ENCODE data around the gene DNAI7. TPM values are rescaled to one million over a fixed set of nuclear protein-coding genes. Genes with fewer than 3 reads are reported as not detected.

The DNAI7 gene
- total RNA-seq, 1 donor from 2014 or later, result not detected

DNA sequence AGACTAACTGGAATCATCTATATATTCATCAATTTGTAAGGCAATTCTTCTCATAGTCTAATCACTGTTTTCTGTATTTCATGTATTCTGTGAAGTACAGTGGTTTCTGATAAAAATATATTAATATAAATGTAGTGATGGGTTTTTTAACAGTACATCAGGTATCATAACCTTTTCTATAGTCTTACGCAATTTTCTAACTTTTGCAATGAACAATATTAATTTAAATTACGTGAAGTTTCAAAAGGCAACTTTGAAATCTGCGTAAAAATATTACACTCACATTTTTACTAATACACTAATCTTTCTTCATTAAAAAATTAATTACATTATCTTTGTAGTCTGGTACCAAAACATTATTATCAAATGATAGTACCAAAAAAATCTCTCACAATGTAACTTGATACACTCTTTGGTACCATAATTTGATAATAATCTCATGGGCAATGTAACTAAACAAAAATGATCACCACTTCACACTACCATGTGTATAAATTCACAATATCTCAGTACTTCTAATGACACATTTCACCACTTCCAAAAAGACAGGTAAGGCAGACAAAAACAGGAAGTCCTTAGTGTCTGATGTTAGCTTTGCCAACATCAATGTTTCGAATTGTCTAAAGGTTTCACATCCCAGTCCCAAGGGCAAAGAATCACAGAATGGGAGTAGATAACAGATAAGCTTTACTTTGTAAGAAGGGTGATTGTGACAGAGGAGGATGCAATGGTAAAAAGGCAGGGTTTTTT is 8.7 kb downstream of the DNAI7 start:
- intact Hi-C loops (cut with micrococcal nuclease), result no loop called here

DNA sequence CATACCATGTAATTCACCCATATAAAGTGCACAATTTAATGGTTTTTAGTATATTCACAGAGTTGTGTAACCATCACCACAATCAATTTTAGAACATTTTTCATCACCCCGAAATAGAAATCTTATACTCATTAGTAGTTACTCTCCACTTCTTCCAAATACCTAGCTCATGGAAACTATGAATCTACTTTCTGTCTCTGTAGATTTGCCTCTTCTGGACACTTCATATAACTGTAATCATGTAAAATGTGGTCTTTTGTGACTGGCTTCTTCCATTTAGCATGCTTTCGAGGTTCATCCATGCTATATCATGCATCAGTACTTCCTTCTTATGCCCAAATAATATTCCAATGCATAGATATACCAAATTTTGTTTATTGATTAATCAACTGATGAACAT is 10.8 kb downstream of the DNAI7 start:
- intact Hi-C loops (cut with micrococcal nuclease), result no loop called here

DNA sequence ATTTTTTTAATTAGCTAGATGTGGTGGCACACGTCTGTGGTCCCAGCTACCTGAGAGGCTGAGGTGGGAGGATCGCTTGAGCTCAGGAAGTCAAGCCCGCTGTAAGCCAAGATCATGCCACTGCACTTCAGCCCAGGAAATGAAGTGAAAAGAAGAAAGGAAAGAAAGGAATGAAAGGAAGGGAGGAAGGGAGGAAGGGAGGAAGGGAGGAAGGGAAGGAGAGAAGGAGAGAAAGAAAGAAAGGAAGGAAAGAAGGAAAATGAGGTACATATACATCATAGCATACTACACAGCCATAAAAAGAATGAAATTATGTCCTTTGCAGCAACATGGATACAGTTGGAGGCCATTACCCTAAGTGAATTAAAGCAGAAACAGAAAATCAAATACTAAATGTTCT is 12.2 kb downstream of the DNAI7 start:
- intact Hi-C loops (cut with micrococcal nuclease), result no loop called here

DNA sequence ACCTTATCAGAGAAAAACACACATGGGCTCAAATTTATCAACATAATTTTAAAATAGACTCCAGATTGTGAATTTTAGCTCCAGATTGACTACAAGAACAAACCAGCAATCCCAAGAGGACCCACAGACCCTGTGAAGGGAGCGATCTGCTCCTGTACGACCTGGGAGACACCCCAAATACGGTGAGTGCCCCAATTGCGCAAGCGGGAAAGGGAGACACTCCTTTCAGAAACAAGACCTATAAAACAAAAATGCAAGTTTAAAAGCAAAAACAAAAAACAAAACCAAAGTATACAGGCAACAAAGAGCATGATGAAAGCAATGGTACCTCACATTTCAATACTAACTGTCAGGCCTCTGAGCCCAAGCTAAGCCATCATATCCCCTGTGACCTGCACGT is 32.1 kb downstream of the DNAI7 start:
- intact Hi-C loops (cut with micrococcal nuclease), result no loop called here

DNA sequence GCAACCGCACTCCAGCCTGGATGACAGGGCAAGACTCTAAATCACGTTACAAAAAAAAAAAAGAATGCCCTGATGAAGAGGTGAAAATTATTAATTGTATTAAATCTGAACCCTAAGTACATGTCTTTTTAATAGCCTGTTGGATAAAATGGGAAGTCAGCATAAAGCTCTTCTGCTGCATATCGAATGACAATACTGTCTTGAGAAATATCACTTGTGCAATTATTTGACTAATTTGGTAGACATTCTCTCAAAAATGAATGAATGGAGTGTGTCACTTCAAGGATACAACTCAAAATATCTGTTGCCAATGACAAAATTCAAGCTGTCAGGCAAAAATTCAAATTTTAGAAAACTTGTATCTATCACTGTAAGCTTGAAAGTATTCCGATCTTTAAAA is 38.9 kb downstream of the DNAI7 start:
- intact Hi-C loops (cut with micrococcal nuclease), result no loop called here

DNA sequence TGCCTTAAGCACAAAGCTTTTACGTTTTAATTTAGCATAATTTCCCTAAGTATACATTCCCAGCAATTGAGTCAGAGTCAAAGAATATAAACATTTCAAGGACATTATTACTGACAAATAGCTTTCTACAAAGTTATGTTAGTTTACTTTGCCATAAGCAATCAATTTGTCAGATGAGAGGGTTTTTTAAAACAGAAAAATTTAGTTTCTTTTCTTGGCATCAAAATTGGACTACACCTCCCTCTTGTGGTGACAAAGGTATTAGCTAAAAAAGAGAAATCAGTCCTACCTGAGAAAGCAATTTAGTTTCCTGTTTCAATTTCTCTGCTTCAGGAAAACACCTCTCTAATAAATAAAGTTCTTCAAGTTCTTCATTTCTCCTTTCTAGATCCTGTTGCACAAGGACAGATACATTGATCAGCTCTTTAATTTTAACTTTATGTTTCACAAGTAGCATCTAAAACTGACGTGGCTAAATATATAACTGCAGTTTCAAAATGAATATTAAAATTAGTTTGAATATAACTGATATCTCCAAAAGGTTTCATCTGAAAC is 39.9 kb downstream of the DNAI7 start:
- intact Hi-C loops (cut with micrococcal nuclease), result loop anchor here (1.0 kb wide), 2 partner anchors 164 to 233 kb away; no protein-coding TSS in a partner anchor

DNA sequence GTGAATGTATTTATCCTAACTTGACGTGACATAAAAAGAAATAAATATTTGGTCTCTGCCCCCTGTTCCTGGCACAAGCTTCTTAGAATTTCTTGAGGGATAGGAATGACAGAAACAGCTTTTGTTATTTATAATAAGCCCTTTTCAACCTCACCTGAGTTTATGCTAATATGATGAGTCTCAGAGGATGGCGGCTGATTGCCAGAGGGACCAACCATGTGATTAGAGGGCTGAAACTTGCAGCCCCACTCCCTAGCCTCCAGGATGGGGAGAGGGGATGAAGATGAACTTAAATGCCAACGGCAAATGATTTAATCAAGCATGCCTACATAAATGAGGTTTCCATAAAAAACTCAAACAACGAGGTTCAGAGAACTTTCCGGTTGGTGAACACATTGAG is 42.9 kb downstream of the DNAI7 start:
- intact Hi-C loops (cut with micrococcal nuclease), result no loop called here

DNA sequence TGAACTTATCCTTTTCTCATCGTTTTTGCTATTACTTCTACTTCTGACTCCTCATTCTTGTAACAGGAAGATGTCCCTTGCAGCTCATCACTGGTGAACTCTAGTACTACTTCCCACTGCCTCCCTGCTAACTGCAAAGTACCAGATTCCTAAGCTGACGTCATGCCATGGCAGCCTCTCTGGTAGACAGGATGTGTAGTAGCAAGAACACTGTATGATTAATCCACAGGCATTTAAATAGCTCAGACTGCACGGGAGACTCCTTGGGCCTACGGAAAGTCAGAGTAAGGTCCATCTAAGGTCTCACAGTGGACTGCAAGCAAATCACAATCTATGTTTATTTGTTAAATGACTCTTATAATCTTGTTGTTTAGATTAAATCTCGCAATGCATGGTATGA is 43.5 kb downstream of the DNAI7 start:
- intact Hi-C loops (cut with micrococcal nuclease), result no loop called here

DNA sequence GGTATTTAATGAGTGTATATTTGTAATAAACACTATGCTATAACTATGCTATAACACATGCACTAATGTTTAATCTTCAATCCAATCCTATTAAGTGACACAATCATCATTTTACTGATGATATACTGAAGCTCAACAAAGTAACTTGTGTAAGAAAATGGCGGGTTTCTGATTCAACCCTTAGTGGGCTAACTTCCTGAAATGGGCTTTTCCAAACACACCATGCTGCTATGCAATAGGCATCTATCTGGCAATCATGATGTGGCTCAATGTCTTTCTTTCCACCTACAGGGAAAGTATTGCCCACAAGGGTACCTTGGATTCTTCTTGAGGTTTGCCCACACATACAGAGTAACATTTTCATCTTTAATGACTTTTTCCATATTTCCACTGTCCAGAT is 48.3 kb downstream of the DNAI7 start:
- intact Hi-C loops (cut with micrococcal nuclease), result no loop called here

DNA sequence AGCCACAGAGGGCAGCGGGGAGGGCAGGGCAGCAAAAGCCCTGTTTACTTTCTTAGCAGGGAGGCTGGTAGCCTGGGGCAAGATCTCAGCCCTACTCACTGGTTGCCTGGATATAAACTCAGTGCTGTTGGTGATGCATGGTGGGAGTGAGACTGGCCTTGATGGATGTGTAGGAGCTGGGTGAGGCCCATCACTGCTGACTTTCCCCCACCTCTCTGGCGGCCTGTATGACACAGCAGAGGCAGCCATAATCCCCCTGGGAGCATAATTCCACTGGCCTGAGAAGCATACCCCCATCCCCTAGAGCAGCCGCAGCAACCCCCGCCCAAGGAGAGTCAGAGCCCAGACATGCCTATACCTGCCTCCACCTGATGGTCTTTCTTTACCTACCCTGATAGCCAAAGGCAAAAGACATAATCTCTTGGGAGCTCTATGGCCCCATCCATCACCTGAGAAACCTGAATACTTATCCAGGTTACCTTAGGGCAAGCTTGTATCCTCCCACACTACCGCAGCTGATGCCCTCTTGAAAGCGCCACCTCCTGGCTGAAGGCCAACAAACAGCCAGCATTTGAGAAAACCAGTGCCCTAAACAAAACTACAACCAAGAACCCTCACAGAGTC is 59.3 kb downstream of the DNAI7 start:
- intact Hi-C loops (cut with micrococcal nuclease), result no loop called here

DNA sequence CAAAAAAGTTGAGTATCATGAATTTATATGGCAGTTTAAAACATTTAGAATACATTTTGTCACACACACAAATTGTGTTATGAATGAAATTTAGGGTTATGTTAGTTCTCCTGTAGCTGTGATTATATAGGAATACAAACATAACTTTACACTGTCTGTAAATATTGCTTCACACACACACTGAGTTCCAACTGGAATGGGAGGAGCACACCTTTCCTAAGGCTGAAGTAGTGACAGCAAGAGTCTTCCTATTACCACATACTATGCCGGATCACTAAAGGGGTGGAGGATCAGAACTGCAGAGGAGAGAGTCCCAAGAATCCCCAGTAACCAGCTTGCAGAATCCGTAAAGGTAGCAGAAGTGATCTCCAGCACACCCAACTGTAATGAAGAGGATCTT is 63.7 kb downstream of the DNAI7 start:
- intact Hi-C loops (cut with micrococcal nuclease), result loop anchor here (5.0 kb wide), 2 partner anchors 79 to 279 kb away; a partner anchor contains a TSS

DNA sequence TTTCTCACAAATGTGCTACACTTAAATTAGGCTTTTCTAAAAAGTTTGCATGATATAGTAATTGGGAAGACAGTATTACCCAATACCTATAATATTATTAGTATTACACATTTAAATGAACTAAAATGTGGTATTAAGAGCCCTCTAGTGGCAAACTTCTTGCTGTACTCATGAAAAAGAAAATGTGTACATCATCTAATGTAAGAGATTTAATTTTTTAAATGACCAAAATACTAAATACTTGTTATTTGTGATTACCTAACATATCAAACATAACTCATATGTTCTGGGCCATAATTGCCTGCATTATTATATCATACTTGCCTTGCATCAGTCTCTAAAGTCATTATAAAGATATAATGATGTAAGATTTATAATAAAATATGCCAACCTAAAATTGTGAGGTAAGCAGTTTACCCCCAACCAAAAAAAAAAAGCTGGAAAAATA is 64.2 kb downstream of the DNAI7 start:
- intact Hi-C loops (cut with micrococcal nuclease), result loop anchor here (1.0 to 5.0 kb wide), 3 partner anchors 78 to 278 kb away; a partner anchor contains a TSS

DNA sequence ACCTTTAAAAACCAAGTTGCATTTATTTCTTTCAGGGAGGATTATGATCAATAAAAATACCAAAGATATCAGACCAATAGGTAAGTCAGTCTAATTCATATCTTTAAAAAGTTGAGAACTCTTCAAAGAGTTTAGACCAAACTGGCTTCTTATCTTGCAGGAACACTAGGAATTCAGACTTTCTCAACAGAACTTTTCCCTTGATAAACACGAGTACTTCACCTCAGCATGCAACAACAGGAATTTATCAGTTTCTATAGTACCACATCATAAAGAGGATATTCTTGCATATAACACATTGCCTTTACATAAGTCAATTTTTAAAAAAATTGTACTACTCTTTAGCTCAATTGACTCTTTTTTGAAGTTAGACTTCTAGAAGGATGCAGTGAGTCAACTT is 68.2 kb downstream of the DNAI7 start:
- intact Hi-C loops (cut with micrococcal nuclease), result no loop called here

DNA sequence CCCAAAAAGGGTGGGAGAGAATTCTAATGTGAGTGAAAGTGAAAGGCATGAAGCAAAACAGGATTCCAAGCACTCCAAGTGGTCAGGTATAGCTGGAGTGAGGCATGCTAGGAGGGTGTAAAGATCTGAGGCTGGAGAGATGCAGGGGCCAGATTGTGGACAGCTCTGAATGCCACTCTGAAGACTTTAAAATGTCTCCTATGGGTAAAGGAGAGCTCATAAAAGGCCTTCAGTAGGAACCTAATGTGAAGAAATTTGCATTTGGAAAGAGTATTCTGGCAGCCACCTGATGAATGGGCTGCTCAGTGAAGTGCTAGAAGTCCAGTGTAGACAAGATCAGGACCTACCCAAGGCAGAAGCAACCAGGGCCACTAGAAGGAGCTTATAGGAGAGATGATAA is 68.9 kb downstream of the DNAI7 start:
- intact Hi-C loops (cut with micrococcal nuclease), result no loop called here

DNA sequence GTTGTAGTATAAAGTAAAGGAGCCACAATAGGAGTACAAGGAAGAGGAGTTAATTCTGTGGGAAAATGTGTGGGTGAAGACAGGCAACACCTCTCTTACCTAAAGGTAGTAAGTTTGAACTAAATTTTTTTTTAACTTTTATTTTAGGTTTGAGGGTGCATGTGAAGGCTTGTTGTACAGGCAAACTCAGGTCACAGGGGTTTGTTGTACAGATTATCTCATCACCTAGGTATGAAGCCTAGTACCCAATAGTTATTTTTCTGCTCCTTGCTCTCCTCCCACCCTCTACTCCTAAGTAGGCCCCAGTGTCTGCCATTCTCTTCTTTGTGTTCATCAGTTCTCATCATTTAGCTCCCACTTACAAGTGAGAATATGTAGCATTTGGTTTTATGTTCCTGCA is 70.5 kb downstream of the DNAI7 start:
- intact Hi-C loops (cut with micrococcal nuclease), result no loop called here

DNA sequence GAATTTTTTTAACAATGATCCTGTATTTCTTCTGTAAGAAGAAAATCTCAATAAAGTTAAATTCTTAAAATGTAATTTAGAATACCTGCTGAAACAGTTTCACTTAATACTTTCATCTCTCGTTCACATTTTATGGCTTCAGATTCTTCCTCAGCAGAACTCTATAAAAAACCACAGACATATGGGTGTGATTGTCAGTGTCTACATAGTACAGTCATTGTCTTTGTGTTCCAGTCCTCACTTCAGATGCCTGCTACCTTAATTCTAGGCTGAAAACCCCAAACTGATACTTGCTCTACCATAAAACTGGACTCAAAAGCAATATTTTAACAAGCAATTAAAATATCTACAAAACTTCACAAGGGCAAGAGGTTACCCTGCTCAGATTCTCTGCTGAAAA is 71.8 kb downstream of the DNAI7 start:
- intact Hi-C loops (cut with micrococcal nuclease), result no loop called here

DNA sequence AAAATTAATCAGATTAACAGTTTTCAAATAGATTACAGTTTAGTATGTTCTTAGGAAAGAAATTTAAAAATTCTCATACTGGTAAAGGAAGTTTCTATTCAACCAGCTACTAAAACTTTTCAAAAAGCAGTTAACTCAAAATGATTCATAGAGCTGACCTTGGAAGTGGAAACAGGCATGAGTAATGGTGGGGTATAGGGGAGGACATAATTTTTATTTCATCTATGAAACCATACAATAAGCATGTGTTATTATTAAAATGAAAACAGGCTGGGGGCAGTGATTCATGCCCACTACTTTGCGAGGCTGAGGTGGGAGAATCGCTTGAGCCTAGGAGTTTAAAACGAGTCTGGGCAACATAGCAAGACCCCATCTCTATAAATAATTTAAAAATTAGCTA is 73.0 kb downstream of the DNAI7 start:
- intact Hi-C loops (cut with micrococcal nuclease), result no loop called here

DNA sequence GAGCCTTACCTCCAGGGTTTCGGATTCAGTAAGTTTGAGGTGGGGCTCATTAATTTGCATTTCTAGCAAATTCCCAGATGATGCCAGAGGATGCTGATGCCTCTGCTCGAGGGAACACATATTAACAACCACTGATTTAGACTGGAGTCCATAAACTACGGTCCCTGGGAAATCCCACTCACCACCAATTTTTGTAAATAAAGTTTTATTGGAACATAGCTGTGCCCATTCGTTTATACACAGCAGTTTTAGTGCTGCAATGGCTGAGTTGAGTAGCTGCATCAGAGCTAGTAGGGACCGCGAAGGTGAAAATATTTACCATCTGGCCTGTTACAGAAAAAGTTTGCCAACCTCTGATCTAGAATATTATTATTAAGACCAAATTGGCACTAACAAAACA is 73.8 kb downstream of the DNAI7 start:
- intact Hi-C loops (cut with micrococcal nuclease), result no loop called here

DNA sequence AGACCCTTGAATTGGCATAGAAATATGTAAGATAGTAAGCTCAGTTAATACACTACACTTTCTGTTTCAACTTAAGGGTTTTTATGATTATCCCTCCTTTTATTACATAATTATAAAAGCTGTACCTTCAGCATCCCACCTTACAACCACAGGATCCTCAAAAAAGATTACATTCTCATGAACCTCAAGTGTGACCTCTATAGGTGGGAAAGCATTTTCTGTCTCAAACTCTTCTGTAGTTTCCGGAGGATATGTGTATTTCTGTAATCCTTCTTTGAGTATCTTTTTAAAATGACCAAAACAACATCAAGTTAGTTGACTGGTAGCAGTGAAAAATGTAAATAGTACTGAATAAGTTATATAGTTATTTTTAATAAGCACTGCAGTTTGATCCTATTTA is 75.9 kb downstream of the DNAI7 start:
- intact Hi-C loops (cut with micrococcal nuclease), result no loop called here

DNA sequence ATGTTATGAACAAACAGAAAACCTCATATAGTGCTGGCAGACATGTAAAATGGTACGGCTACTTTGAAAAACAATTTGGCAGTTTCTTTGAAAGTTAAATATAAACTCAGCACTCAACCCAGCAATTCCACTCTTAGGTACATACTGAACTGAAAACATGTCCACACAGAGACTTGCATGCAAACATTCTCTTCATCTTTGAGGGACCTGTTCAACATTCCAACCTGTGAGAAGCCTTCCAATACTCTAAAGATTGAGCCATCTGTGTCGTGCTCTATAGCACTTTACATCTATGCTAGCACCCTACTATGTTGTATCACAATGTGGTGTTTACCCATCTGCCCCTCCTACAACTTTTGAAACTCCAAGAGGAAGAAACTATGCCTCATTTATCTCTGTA is 79.3 kb downstream of the DNAI7 start:
- intact Hi-C loops (cut with micrococcal nuclease), result no loop called here

DNA sequence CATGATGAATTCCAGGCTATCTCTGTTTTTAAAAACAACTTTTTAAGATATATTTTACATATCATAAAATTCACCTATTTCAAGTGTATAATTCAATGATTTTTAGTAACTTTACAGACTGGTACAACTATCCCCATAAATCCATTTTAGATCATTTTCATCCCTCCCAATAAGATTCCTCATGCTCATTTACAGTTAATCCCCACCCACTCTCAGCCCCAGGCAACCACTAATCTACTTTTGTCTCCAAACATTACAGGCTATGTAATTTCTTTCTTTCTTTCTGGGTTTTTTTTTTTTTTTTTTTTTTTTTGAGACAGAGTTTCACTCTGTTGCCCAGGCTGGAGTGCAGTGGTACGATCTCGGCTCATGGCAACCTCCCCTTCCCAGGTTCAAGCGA is 81.3 kb downstream of the DNAI7 start:
- intact Hi-C loops (cut with micrococcal nuclease), result no loop called here

DNA sequence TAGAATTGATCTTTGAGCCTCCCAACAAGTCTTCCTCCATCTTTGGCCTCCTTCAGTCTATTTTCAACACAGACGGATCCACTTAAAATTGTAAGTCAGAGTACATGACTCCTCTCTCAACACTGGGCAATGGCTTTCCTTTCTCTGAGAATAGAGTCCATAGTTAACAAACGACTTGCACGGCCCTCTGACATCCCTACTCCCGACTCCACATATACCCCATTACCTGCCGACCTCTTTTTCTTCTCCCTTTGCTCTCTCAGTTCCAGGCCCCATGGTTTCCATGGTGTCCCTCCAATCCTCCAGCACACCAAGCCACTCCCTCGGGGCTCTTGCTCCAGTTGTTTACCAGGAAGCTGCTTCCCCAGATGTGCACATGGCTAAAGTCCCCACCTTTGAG is 84.7 kb downstream of the DNAI7 start:
- intact Hi-C loops (cut with micrococcal nuclease), result no loop called here

DNA sequence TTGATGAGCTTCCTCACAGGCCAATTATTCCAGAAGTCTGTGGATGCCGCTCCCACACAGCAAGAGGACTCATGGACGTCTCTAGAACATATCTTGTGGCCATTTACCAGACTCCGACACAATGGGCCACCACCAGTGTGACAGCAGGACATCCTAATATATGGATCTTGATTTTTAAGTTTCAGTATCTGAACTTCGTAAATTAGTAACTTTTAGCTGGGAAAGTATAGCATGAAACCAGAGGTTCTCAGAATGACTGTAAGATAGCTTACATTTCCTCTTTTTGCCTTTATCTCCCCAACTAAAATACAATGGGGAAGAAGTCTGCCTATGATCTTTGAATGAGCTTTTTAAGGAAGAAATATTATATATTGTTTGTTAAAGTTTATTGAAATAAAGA is 87.0 kb downstream of the DNAI7 start:
- intact Hi-C loops (cut with micrococcal nuclease), result no loop called here

Measured in T-helper 2 cell treated with Interferon-gamma antibody and Interleukin-4, amounts not matched to agents 100 ng/mL and 5 ng/mL, for 36 hours (primary cell).